ENCODE results near the gene PIK3R1. TPM values are rescaled to one million over a fixed set of nuclear protein-coding genes. Genes with fewer than 3 reads are reported as not detected.

Gene PIK3R1
- total RNA-seq, 1 donor from 2014 or later = 137 TPM

DNA sequence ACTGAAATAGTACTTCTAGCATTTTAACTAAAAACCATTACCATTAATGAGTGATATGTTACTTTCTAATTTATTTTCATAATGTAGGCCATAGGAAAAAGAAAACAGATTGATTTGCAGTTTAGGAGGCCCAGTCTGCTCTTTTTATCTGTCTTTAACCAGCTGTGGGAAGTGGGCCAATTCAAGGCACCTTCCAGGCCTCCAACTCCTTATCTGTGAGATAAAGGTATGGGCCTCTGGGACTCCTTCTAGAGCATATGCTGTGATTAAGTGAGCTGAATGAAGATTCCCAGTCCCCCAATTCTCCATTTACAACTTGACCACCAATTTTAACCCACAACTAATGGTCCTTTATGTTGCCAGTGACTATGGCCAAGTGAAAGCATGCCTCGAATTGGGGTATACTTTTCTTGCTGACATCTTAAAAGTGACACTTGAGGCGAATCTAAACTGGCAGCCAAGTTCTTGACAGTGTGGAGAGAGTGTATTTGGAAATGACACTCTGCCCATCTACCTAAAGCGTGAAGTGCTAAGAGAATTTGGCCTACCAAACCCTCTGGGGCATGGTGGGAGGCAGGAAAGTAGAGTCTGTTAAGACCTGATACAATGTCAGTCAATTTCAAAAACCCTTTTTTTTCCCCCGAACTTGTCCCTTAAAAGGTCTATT is 88.3 kb downstream of the PIK3R1 start:
- Histone ChIP-seq H3K4me3 (no peak overlapping the region), H3K4me1 (no peaks in the 10 kb centered on the region), H3K27me3 (no peaks in the 10 kb centered on the region), H3K36me3 (peaks cover 22% of the 10 kb centered on the region), H3K27ac (no peak overlapping the region), H3K9me3 (no peaks in the 10 kb centered on the region)
- intact Hi-C loops (cut with DNase I) = no loop called here
- TF ChIP-seq, protein P1, sequence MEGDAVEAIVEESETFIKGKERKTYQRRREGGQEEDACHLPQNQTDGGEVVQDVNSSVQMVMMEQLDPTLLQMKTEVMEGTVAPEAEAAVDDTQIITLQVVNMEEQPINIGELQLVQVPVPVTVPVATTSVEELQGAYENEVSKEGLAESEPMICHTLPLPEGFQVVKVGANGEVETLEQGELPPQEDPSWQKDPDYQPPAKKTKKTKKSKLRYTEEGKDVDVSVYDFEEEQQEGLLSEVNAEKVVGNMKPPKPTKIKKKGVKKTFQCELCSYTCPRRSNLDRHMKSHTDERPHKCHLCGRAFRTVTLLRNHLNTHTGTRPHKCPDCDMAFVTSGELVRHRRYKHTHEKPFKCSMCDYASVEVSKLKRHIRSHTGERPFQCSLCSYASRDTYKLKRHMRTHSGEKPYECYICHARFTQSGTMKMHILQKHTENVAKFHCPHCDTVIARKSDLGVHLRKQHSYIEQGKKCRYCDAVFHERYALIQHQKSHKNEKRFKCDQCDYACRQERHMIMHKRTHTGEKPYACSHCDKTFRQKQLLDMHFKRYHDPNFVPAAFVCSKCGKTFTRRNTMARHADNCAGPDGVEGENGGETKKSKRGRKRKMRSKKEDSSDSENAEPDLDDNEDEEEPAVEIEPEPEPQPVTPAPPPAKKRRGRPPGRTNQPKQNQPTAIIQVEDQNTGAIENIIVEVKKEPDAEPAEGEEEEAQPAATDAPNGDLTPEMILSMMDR (IDR thresholded peaks at IDR 0.05) = no peak
- no peak for ATAC-seq
- DNase-seq = no peak

DNA sequence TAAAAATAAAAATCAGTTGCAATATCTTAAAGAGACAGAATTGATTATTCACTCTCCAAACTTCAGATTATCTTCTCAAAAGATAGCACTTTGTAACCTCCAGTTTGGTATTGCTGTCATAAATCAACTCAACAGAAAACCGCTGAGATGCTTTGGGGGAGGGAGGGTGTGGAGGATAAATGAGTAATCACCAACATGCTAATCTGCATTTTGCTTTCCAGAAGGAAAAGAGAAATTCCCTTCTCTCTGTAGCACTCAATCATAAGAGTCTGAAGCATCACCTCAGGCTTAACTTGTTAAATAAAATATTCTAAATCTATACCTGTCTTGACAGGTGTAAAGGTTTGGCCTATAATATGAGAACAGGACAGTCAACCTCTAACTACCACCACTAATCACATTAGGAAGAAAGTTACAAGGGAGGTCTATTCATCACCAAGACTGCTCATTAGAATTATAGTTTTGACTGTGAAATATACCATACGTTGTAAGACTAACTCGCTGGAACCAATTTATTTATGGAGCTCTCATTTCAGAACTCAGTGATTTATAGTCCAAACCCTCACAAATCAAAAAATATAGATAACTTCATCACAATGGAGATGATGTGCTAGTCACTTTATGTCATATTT is 89.0 kb downstream of the PIK3R1 start:
- Histone ChIP-seq H3K36me3 (peaks cover 15% of the 10 kb centered on the region), H3K4me3 (no peak overlapping the region), H3K27ac (no peak overlapping the region), H3K9me3 (no peaks in the 10 kb centered on the region), H3K27me3 (no peaks in the 10 kb centered on the region), H3K4me1 (no peaks in the 10 kb centered on the region)
- DNase-seq = no peak
- no peak for ATAC-seq
- TF ChIP-seq, protein P1 (IDR thresholded peaks at IDR 0.05) = no peak
- intact Hi-C loops (cut with DNase I) = no loop called here

DNA sequence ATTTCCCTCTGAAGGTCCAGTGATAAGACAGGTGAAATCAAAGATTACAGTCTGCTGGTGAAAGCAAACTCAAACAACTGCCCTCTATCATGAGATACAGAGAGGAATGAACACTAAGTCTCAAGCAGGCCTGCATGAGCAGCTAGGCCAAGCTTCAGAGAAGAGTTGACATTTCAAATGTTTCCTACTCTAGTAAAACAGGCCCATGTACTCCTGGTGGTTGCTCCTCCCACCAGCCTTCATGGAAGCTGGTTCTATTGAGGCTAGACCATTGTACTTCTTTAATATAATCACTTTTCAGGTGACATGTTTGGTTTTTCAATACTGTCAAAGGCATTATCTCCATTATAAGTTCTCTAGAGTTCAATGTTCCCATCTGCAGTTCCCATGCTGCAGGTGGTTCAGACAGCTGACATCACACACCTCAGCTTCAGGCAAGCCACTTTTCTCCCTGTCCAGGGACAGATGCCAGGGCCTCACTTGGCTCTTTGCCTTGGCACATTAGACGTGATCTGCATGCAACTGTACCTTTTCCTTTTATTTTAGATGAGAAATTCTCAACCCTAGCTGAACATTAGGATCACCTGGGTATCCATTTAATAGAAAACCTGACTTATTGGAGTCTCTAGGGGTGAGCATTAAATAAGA is 89.8 kb downstream of the PIK3R1 start:
- peaks cover 7% of the 10 kb centered on the region for H3K36me3 ChIP-seq
- TF ChIP-seq, protein P1 (IDR thresholded peaks at IDR 0.05) = no peak
- intact Hi-C loops (cut with DNase I) = no loop called here
- no peak overlapping the region for H3K27ac ChIP-seq
- H3K9me3 ChIP-seq = no peaks in the 10 kb centered on the region
- H3K27me3 ChIP-seq = no peaks in the 10 kb centered on the region
- no peak for ATAC-seq
- H3K4me3 ChIP-seq = no peak overlapping the region
- no peaks in the 10 kb centered on the region for H3K4me1 ChIP-seq
- no peak for DNase-seq

DNA sequence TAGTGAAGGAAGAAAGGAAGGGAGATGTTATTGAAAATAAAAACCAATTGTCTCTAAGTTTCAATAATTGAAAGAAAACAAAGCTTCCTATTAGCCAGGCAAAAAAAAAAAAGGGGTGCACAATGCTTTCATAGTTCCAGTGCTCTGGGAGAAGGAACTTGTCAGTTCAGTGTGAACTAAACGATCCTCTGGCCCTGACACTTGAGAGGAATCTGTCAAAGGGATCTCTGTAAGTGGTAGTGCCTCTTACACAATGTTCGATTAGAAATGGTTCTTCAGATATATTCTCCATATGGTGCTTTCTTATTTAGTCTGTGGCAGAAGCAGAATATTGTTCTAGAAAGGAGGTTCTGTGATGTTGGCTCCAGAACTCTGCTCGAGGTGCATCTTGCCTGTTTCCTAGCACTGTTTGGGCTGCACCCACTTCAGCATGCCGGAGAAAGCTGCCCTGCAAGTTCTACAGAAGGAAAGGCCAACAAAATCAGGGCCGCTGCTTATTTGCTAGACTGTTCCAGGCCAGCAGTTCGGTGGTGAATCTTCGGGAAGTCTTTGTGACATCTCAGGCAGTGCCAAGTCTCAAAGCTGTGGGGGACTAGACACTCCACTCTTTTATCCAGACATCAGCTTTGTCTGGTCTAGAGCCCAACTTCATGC is 90.9 kb downstream of the PIK3R1 start:
- no peaks in the 10 kb centered on the region for H3K4me1 ChIP-seq
- TF ChIP-seq, protein P1 (IDR thresholded peaks at IDR 0.05) = no peak
- intact Hi-C loops (cut with DNase I) = no loop called here
- no peaks in the 10 kb centered on the region for H3K27me3 ChIP-seq
- ATAC-seq = peak; percentile 66
- H3K36me3 ChIP-seq = no peaks in the 10 kb centered on the region
- H3K4me3 ChIP-seq = no peak overlapping the region
- DNase-seq = no peak
- no peak overlapping the region for H3K27ac ChIP-seq
- H3K9me3 ChIP-seq = no peaks in the 10 kb centered on the region

DNA sequence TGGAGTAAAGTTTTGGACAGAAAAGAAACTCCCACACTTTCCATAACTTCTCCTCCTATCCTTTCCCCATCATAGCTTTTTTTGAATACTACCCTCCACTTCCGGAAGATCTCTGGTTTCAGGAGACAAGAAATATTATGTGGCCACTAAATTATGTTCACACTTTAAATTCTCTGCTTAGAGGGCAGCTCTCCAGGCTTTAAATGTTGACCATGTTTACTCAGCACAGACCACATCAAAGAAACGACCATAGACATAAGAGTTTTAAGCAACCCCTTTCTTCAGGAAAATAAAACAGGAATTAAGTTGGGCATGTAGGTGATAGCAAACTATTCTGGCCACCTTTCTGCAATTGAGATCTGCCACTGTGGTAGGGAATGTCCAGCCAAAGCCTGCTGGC is 97.8 kb downstream of the PIK3R1 start:
- intact Hi-C loops (cut with DNase I) = no loop called here
- TF ChIP-seq, protein P1 (IDR thresholded peaks at IDR 0.05) = no peak
- no peak for DNase-seq
- Histone ChIP-seq H3K27ac (no peak overlapping the region), H3K4me1 (no peaks in the 10 kb centered on the region), H3K4me3 (no peak overlapping the region), H3K9me3 (no peaks in the 10 kb centered on the region), H3K27me3 (no peaks in the 10 kb centered on the region), H3K36me3 (no peaks in the 10 kb centered on the region)
- ATAC-seq = no peak

Measured in upper lobe of right lung (tissue), 1 donor.